ENCODE measurements around the gene TMEM95.

DNA sequence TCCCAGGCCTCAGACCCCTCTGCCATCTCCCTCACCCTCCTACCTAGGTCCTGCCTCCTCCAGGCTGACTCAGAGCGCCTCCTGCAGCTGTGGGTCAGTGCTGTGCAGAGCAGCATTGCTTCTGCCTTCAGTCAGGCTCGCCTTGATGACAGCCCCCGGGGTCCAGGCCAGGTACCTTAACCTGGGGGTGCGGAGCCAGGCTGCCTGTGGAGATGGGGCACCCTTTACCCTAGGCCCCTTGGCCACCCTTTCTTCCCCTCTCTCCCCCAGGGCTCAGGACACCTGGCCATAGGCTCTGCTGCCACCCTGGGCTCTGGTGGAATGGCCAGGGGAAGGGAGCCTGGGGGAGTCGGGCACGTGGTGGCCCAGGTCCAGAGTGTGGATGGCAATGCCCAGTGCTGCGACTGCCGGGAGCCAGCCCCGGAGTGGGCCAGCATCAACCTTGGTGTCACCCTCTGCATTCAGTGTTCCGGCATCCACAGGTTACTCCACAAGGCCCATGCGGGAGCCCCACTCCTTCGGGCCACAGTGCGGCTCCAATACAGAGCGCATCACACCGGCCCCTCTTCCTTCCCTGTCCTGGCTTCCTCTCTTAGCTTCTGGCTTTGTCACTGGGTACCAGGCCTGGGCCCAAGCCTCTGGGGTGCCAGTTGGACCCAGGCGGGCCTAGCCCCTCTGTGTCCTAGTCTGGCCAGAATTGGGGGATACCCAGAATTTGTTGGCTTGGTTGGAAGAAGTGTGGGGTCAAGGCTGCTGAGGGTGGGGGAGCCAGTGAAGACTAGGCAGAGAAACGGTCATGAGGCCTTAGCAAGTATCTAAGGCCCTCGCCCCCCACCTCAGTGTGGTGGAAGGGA lies 8.0 kb upstream of the TMEM95 start:
- TF ChIP-seq POLR2AphosphoS5 (IDR thresholded peaks at IDR 0.05; ENCODE audit: low read length) (no peak), POLR2A (IDR thresholded peaks at IDR 0.05; ENCODE audit: low read depth, low read length) (peak; percentile 11; the same call in 1 of the 2 replicates)

Measured in GM12878 (cell line).